GM12878 (cell line): Measurements from ENCODE around the gene RAB29. TPM values are rescaled to one million over a fixed set of nuclear protein-coding genes. Genes with fewer than 3 reads are reported as not detected.

Experiments used
- ATAC-seq: fragments of 200-7000 bp; cut with Tn5 transposase; 3 replicates; pipeline ENCODE4 v1.9.1; 2020; ENCODE audit warnings: mild to moderate bottlenecking, moderate library complexity
- BruUV-seq: library from RNA; stranded (reverse); fragments of 400-500 nt; replicated peaks from 2 replicates; lab custom pipeline; 2021; lab: Mats Ljungman, UMichigan
- CTCF ChIA-PET: fragments of 300-600 bp; sonication (Branson Sonifier 250); formaldehyde crosslinking; extraction: SDS; loops from one replicate; lab custom pipeline; 2021; ENCODE audit warnings: inconsistent platforms; lab: Yijun Ruan, JAX
- POLR2A ChIA-PET: fragments of 350-600 bp; formaldehyde crosslinking; extraction: SDS; loops from one replicate; lab custom pipeline; 2021; ENCODE audit warnings: inconsistent platforms; lab: Charles Lee
- RAD21 ChIA-PET: fragments of 300-600 bp; sonication (Branson Sonifier 250); formaldehyde crosslinking; loops from one replicate; lab custom pipeline; 2023; ENCODE audit warnings: antibody characterized with exemption; ENCODE audit not compliant: unreplicated experiment; lab: Charles Lee
- SMC1A ChIA-PET: fragments of 300-600 bp; sonication (Branson Sonifier 250); formaldehyde crosslinking; loops from one replicate; lab custom pipeline; 2023; ENCODE audit not compliant: unreplicated experiment, uncharacterized antibody; lab: Charles Lee
- DNase-seq: peaks from one replicate; pipeline ENCODE4 v3.0.0-alpha.2; 2011; ENCODE audit warnings: low read depth, low spot score
- FAIRE-seq: peaks from 3 replicates; lab custom pipeline; 2011; peaks lifted over from hg19 to GRCh38; lab: Jason Lieb, UNC
- H2AFZ ChIP-seq: 2 replicates; pipeline ENCODE4 v1.6.0; 2011; ENCODE audit warnings: low read depth, low read length, control low read depth; ENCODE audit not compliant: control insufficient read depth
- H3K27ac ChIP-seq: 2 replicates; pipeline ENCODE4 v1.5.1; 2011; ENCODE audit warnings: control low read depth; ENCODE audit not compliant: control insufficient read depth, insufficient read depth
- H3K27me3 ChIP-seq, 2 experiments: replicated peaks in 1 of 2; 2 replicates each; pipeline versions ENCODE4 v1.6.0 to v1.6.1; 2011; ENCODE audit warnings: low read length in 1 of 2; ENCODE audit not compliant: control insufficient read depth in 2 of 2, insufficient read depth in 2 of 2
- H3K36me3 ChIP-seq, 2 experiments: 2 replicates each; pipeline ENCODE4 v1.5.1; 2011; ENCODE audit warnings: low read length in 1 of 2; ENCODE audit not compliant: control insufficient read depth in 2 of 2, insufficient read depth in 2 of 2
- H3K4me1 ChIP-seq: 2 replicates; pipeline ENCODE4 v1.6.1; 2011; ENCODE audit warnings: mild to moderate bottlenecking, low read length, moderate library complexity, mixed read lengths; ENCODE audit not compliant: control insufficient read depth, insufficient read depth
- H3K4me2 ChIP-seq: 2 replicates; pipeline ENCODE4 v1.6.0; 2011; ENCODE audit warnings: control low read depth; ENCODE audit not compliant: control insufficient read depth, insufficient read depth
- H3K4me3 ChIP-seq: fragments of 200-600 bp; sonication (generic); 2 replicates; pipeline ENCODE4 v1.5.1; 2016
- H3K79me2 ChIP-seq: 2 replicates; pipeline ENCODE4 v1.6.0; 2011; ENCODE audit warnings: low read length; ENCODE audit not compliant: control insufficient read depth, insufficient read depth
- H3K9ac ChIP-seq: 2 replicates; pipeline ENCODE4 v1.8.0; 2011; ENCODE audit warnings: low read length, control low read depth, mixed read lengths; ENCODE audit not compliant: control insufficient read depth, insufficient read depth
- H3K9me3 ChIP-seq: replicated peaks from 3 replicates; pipeline ENCODE4 v1.5.1; 2011; ENCODE audit warnings: mild to moderate bottlenecking, low read length; ENCODE audit not compliant: control insufficient read depth, insufficient read depth
- H4K20me1 ChIP-seq: 2 replicates; pipeline ENCODE4 v1.6.0; 2011; ENCODE audit not compliant: control insufficient read depth, insufficient read depth
- ATF2 ChIP-seq: IDR thresholded peaks from 2 replicates; pipeline ENCODE4 v1.6.1; 2012; ENCODE audit warnings: low read length, inconsistent platforms
- EP300 ChIP-seq, 2 experiments: fragments of 150-350 bp in 1 of 2; IDR thresholded peaks; 2 replicates each; pipeline ENCODE4 v1.6.1; 2011 to 2012; ENCODE audit warnings: low read depth in 2 of 2, low read length in 2 of 2, borderline replicate concordance in 1 of 2, improper control_type of control experiment in 1 of 2, inconsistent platforms in 1 of 2; ENCODE audit not compliant: control insufficient read depth in 1 of 2
- HCFC1 ChIP-seq: fragments of 150-350 bp; IDR thresholded peaks from 2 replicates; pipeline ENCODE4 v1.6.1; 2014; ENCODE audit warnings: low read length
- PBX3 ChIP-seq: IDR thresholded peaks from 2 replicates; pipeline ENCODE4 v1.6.1; 2011; ENCODE audit warnings: mild to moderate bottlenecking, low read depth, low read length, moderate library complexity; ENCODE audit not compliant: insufficient replicate concordance
- TCF12 ChIP-seq: IDR thresholded peaks from 2 replicates; pipeline ENCODE4 v1.6.1; 2011; ENCODE audit warnings: low read depth, mild to moderate bottlenecking, low read length
- WGBS: methylation state at CpG from one replicate; pipeline ENCODE4 v1.1.6; 2016; ENCODE audit warnings: low lambda C conversion rate; ENCODE audit not compliant: insufficient replicate concordance, insufficient coverage; ENCODE audit errors: missing lambda C conversion rate; 5-methylcytosine and 5-hydroxymethylcytosine counted together
- in situ Hi-C: fragments of 300-500 bp; cut with MboI; formaldehyde crosslinking; loops from 9 replicates; pipeline ENCODE4 v1.14.3; 2018; ENCODE audit warnings: mixed read lengths
- intact Hi-C: fragments of 100-400 bp; cut with micrococcal nuclease; formaldehyde crosslinking; loops from one replicate; pipeline ENCODE4 v1.14.2; 2022; ENCODE audit not compliant: unreplicated experiment
- polyA plus RNA-seq, 11 experiments: library from polyadenylated mRNA; depleted of rRNA in 4 of 11; unstranded in 6 of 11; stranded (reverse) in 5 of 11; fragments of >200 nt; fragmentation: Nextera tagmentation in 4 of 11; fragmentation: Illumina TruSeq in 1 of 11; extraction: Ambion mirVana in 4 of 11; extraction: Trizol in 1 of 11; gene quantifications; 1 replicate in 1 of 11; 2 replicates in 10 of 11; pipeline versions ENCODE4 v1.2.1 to v1.2.3, GENCODE V29; 2011 to 2016; ENCODE audit warnings: inconsistent platforms in 2 of 11, missing spikeins in 2 of 11, low read depth in 1 of 11
- total RNA-seq, 4 experiments: library from RNA; depleted of rRNA in 3 of 4; stranded (reverse); fragments of >200 nt in 3 of 4; fragmentation: Illumina TruSeq in 1 of 4; extraction: Trizol in 1 of 4; gene quantifications; 2 replicates each; pipeline versions ENCODE4 v1.2.1 to v1.2.3, GENCODE V29; 2013 to 2021

The RAB29 gene
- total and polyA plus RNA-seq, 10 of the 15 experiments (the other 5 are each of a cell fraction or from before 2014, with no cell fraction given), result 11.7 to 74.5 (median 15.0) TPM

GRCh38 chr1:205741681-205742080, 33.6 kb downstream of the RAB29 start:
- TF ChIP-seq EP300 (IDR thresholded peaks at IDR 0.05; ENCODE audit: borderline replicate concordance in 1 of 2, control insufficient read depth in 1 of 2, low read depth in 2 of 2, low read length in 2 of 2), result no peak
- no peak for TF ChIP-seq TCF12
- TF ChIP-seq ATF2, result no peak
- no peak for TF ChIP-seq HCFC1
- TF ChIP-seq PBX3, result no peak
- TF ChIP-seq, all 136 proteins: peak for 0
- Histone ChIP-seq H3K9me3 (no peaks in the 10 kb centered on the region), H3K4me3 (no peak overlapping the region), H3K4me1 (peaks cover 5% of the 10 kb centered on the region), H3K4me2 (no peak overlapping the region), H3K36me3 (peaks cover 0 to 16% of the 10 kb centered on the region in 2 experiments; a peak in 2 of 4 replicates), H3K27me3 (no peaks in the 10 kb centered on the region), H3K27ac (no peak overlapping the region), H3K9ac (no peak overlapping the region), H3K79me2 (peaks cover 75% of the 10 kb centered on the region), H2AFZ (no peak overlapping the region), H4K20me1 (no peaks in the 10 kb centered on the region)
- no peak for ATAC-seq
- WGBS, result 93% methylated on average over 1 of the region's 1 CpG
- DNase-seq, result no peak
- BruUV-seq, result no TSS peak
- POLR2A ChIA-PET, result interaction anchor here (0.6 to 1.4 kb wide), 9 partner anchors 9 to 333 kb away, joined by 3 to 6 read pairs (median 4); partner anchors contain the start of gene RAB29
- SMC1A ChIA-PET, result interaction anchor here (1.3 to 8.8 kb wide), 9 partner anchors 10 to 83 kb away, joined by 5 to 69 read pairs (median 10); no protein-coding TSS in a partner anchor
- no peak for FAIRE-seq
- CTCF ChIA-PET, result interaction anchor here (0.8 to 7.9 kb wide), 10 partner anchors 13 to 236 kb away, joined by 3 to 66 read pairs (median 4); no protein-coding TSS in a partner anchor
- intact Hi-C loops (no loop called here), in situ Hi-C loops (no loop called here)
- RAD21 ChIA-PET, result interaction anchor here (1.1 to 2.0 kb wide), 6 partner anchors 8 to 148 kb away, joined by 3 to 10 read pairs (median 5); no protein-coding TSS in a partner anchor
